HG03064 (cell line): ENCODE results near the gene OR5T3.
"Not testable (repeated sequence)": the region's sequence is repeated elsewhere in the genome, so short reads cannot be mapped to it uniquely, and the experiment has no call there.

Experiments
- ATAC-seq: cut with Tn5 transposase; IDR thresholded peaks from one replicate; pipeline ENCODE4 v1.9.1; 2021; ENCODE audit warnings: low read depth; ENCODE audit not compliant: unreplicated experiment

The OR5T3 gene

GRCh38 chr11:56251954-56252353 lies at the start of gene OR5T3:
Gene OR5T3 (plus strand): TSS chr11:56252254. CDS start chr11:56252254, 0 bp downstream.
- no peak for ATAC-seq

GRCh38 chr11:56207790-56208189 lies 44.3 kb upstream of the OR5T3 start:
- ATAC-seq, result no peak

- no peak for ATAC-seq
Observed at GRCh38 chr11:56214537-56214936, 37.5 kb upstream of the OR5T3 start.

- not testable (repeated sequence) for ATAC-seq
Observed at GRCh38 chr11:56219735-56220134, 32.3 kb upstream of the OR5T3 start.

GRCh38 chr11:56234155-56234554 lies 17.9 kb upstream of the OR5T3 start, which contains the start of gene OR5T2:
Gene OR5T2 (minus strand): TSS chr11:56234255. CDS start chr11:56233062, 1,193 bp downstream.
- no peak for ATAC-seq

GRCh38 chr11:56271092-56271491 lies 19.0 kb downstream of the OR5T3 start:
- no peak for ATAC-seq

GRCh38 chr11:56273854-56274253 lies 21.8 kb downstream of the OR5T3 start, which contains the start of gene OR5T1:
Gene OR5T1 (plus strand): TSS chr11:56274154. CDS start chr11:56275639, 1,485 bp downstream.
- no peak for ATAC-seq

- ATAC-seq, result no peak
Observed at GRCh38 chr11:56292154-56292553, 40.1 kb downstream of the OR5T3 start, which contains the start of gene OR8H1. Gene OR8H1 (minus strand): TSS chr11:56292254. CDS start chr11:56291062, 1,192 bp downstream.

- ATAC-seq, result no peak
Observed at GRCh38 chr11:56296898-56297297, 44.8 kb downstream of the OR5T3 start.
